ENCODE results near the gene EHD1.
A peak's percentile ranks its signal among the peaks of the same experiment; 100 is the strongest.

The EHD1 gene

GRCh38 chr11:64910451-64911093, 32.2 kb upstream of the EHD1 start:
- DNase-seq (ENCODE audit: low read depth in 2 of 2, low spot score in 1 of 2) = no peak

GRCh38 chr11:64909653-64910343, 31.4 kb upstream of the EHD1 start:
- no peak for DNase-seq (ENCODE audit: low read depth in 2 of 2, low spot score in 1 of 2)

- DNase-seq (ENCODE audit: low read depth in 2 of 2, low spot score in 1 of 2) = no peak
Measured at GRCh38 chr11:64908766-64909165, 30.3 kb upstream of the EHD1 start.

GRCh38 chr11:64906314-64906635, 27.9 kb upstream of the EHD1 start:
- DNase-seq (ENCODE audit: low read depth in 2 of 2, low spot score in 1 of 2) = no peak

- DNase-seq (ENCODE audit: low read depth in 2 of 2, low spot score in 1 of 2) = no peak
Measured at GRCh38 chr11:64905516-64906313, 27.3 kb upstream of the EHD1 start.

- no peak for DNase-seq (ENCODE audit: low read depth in 2 of 2, low spot score in 1 of 2)
Measured at GRCh38 chr11:64903291-64903833, 24.9 kb upstream of the EHD1 start.

GRCh38 chr11:64902102-64902900, 23.9 kb upstream of the EHD1 start:
- DNase-seq (ENCODE audit: low read depth in 2 of 2, low spot score in 1 of 2) = no peak

GRCh38 chr11:64900774-64901173, 22.4 kb upstream of the EHD1 start:
- no peak for DNase-seq (ENCODE audit: low read depth in 2 of 2, low spot score in 1 of 2)

GRCh38 chr11:64900263-64900678, 21.9 kb upstream of the EHD1 start:
- DNase-seq (ENCODE audit: low read depth in 2 of 2, low spot score in 1 of 2) = peak in 1 of 2 donors; percentile 41

GRCh38 chr11:64898541-64898940, 20.1 kb upstream of the EHD1 start:
- DNase-seq (ENCODE audit: low read depth in 2 of 2, low spot score in 1 of 2) = no peak

GRCh38 chr11:64898076-64898445, 19.6 kb upstream of the EHD1 start:
- DNase-seq (ENCODE audit: low read depth in 2 of 2, low spot score in 1 of 2) = no peak

GRCh38 chr11:64897381-64898075, 19.1 kb upstream of the EHD1 start:
- no peak for DNase-seq (ENCODE audit: low read depth in 2 of 2, low spot score in 1 of 2)

- no peak for DNase-seq (ENCODE audit: low read depth in 2 of 2, low spot score in 1 of 2)
Measured at GRCh38 chr11:64896448-64897022, 18.1 kb upstream of the EHD1 start.

GRCh38 chr11:64894812-64895452, 16.5 kb upstream of the EHD1 start:
- DNase-seq (ENCODE audit: low read depth in 2 of 2, low spot score in 1 of 2) = no peak

- DNase-seq (ENCODE audit: low read depth in 2 of 2, low spot score in 1 of 2) = peak; percentile 87 to 96
Measured at GRCh38 chr11:64894070-64894811, 15.8 kb upstream of the EHD1 start.

GRCh38 chr11:64893194-64894069, 15.0 kb upstream of the EHD1 start:
- no peak for DNase-seq (ENCODE audit: low read depth in 2 of 2, low spot score in 1 of 2)

GRCh38 chr11:64892838-64893193, 14.4 kb upstream of the EHD1 start:
- no peak for DNase-seq (ENCODE audit: low read depth in 2 of 2, low spot score in 1 of 2)

- no peak for DNase-seq (ENCODE audit: low read depth in 2 of 2, low spot score in 1 of 2)
Measured at GRCh38 chr11:64892411-64892831, 14.0 kb upstream of the EHD1 start.
